Smooth muscle cell (in vitro differentiated cells): ENCODE measurements around the gene CALHM5. TPM values are rescaled to one million over a fixed set of nuclear protein-coding genes. Genes with fewer than 3 reads are reported as not detected.

Source experiments
- DNase-seq: peaks from one replicate; lab custom pipeline; 2025; ENCODE audit not compliant: unreplicated experiment; lab: John Stamatoyannopoulos, UW
- H2AFZ ChIP-seq: fragments of 200-600 bp; sonication (generic); 2 replicates; pipeline ENCODE4 v1.6.0; 2016; ENCODE audit warnings: antibody characterized with exemption, low read depth, mild to moderate bottlenecking
- H3F3A ChIP-seq: fragments of 200-600 bp; sonication (generic); 2 replicates; pipeline ENCODE4 v1.6.0; 2017; ENCODE audit warnings: antibody characterized with exemption, low read depth
- H3K27ac ChIP-seq: fragments of 200-600 bp; sonication (generic); 2 replicates; pipeline ENCODE4 v1.5.1; 2016; ENCODE audit warnings: low read depth, mild to moderate bottlenecking
- H3K27me3 ChIP-seq: fragments of 200-600 bp; sonication (generic); 2 replicates; pipeline ENCODE4 v1.6.1; 2016; ENCODE audit warnings: low read depth, mild to moderate bottlenecking
- H3K36me3 ChIP-seq: fragments of 200-600 bp; sonication (generic); 2 replicates; pipeline ENCODE4 v1.5.1; 2016; ENCODE audit warnings: low read depth
- H3K4me1 ChIP-seq: fragments of 200-600 bp; sonication (generic); 2 replicates; pipeline ENCODE4 v1.5.1; 2016; ENCODE audit warnings: low read depth
- H3K4me2 ChIP-seq: fragments of 200-600 bp; sonication (generic); 2 replicates; pipeline ENCODE4 v1.6.0; 2016; ENCODE audit warnings: mild to moderate bottlenecking
- H3K4me3 ChIP-seq: fragments of 200-600 bp; sonication (generic); 2 replicates; pipeline ENCODE4 v1.5.1; 2016; ENCODE audit warnings: mild to moderate bottlenecking
- H3K79me2 ChIP-seq: fragments of 200-600 bp; sonication (generic); 2 replicates; pipeline ENCODE4 v1.6.0; 2016; ENCODE audit warnings: low read depth, mild to moderate bottlenecking
- H3K9ac ChIP-seq: fragments of 200-600 bp; sonication (generic); 2 replicates; pipeline ENCODE4 v1.6.0; 2016; ENCODE audit warnings: low read depth
- H3K9me3 ChIP-seq: fragments of 200-600 bp; sonication (generic); replicated peaks from 2 replicates; pipeline ENCODE4 v1.5.1; 2016; ENCODE audit warnings: low read depth
- H4K20me1 ChIP-seq: fragments of 200-600 bp; sonication (generic); 2 replicates; pipeline ENCODE4 v1.6.0; 2016; ENCODE audit warnings: low read depth
- CTCF ChIP-seq: fragments of 200-600 bp; sonication (generic); IDR thresholded peaks from 2 replicates; pipeline ENCODE4 v1.5.1; 2017; ENCODE audit warnings: borderline replicate concordance, mild to moderate bottlenecking, antibody characterized with exemption; ENCODE audit not compliant: insufficient read depth, poor library complexity, severe bottlenecking
- WGBS: methylation state at CpG from one replicate; pipeline ENCODE4 v1.1.7; 2016; ENCODE audit warnings: low lambda C conversion rate; 5-methylcytosine and 5-hydroxymethylcytosine counted together
- polyA plus RNA-seq: library from polyadenylated mRNA; unstranded; fragments of >200 nt; fragmentation: Nextera tagmentation; extraction: Ambion mirVana; gene quantifications from 2 replicates; pipeline ENCODE4 v1.2.1, GENCODE V29; 2016
- total RNA-seq: library from RNA; depleted of rRNA; stranded (reverse); fragments of >200 nt; gene quantifications from 2 replicates; pipeline ENCODE4 v1.2.3, GENCODE V29; 2014

CALHM5 gene
- total and polyA plus RNA-seq, 2 experiments from 2014 or later = 1.9 to 3.9 TPM

- Histone ChIP-seq H3K79me2 (no peaks in the 10 kb centered on the region), H3K4me1 (no peaks in the 10 kb centered on the region), H3F3A (no peaks in the 10 kb centered on the region), H2AFZ (no peak overlapping the region), H3K4me2 (no peak overlapping the region), H3K9ac (no peak overlapping the region), H3K4me3 (no peak overlapping the region), H3K27ac (no peak overlapping the region), H4K20me1 (no peaks in the 10 kb centered on the region), H3K36me3 (no peaks in the 10 kb centered on the region), H3K27me3 (no peaks in the 10 kb centered on the region), H3K9me3 (no peaks in the 10 kb centered on the region)
- no peak for TF ChIP-seq CTCF
- no peak for DNase-seq
- WGBS = 97% methylated on average over 1 of the region's 1 CpG
Measured at GRCh38 chr6:116471531-116471930, 39.9 kb upstream of the CALHM5 start.

DNA sequence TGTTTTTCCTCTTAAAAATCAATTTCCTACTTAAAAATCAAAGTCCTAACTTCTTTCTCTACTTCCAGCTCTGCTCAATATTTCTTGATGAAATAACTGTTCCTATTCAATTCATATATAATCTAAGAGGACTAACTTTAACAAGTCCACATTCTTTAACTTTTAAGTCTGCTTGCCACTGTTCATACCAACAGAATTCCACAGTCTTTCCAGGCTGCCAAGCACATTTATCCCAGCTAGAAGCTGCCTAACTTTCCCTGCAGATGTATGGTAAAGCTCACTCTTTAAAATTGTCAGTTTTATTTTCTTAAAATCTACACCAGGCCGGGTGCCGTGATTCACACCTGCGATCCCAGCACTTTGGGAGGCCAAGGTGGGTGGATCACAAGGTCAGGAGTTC, 38.7 kb upstream of the CALHM5 start:
- Histone ChIP-seq H2AFZ (peak overlapping the region; percentile 29), H3K36me3 (no peaks in the 10 kb centered on the region), H4K20me1 (no peaks in the 10 kb centered on the region), H3K27me3 (no peaks in the 10 kb centered on the region), H3K79me2 (no peaks in the 10 kb centered on the region), H3K4me1 (no peaks in the 10 kb centered on the region), H3K4me3 (no peak overlapping the region), H3K9me3 (no peaks in the 10 kb centered on the region), H3K9ac (no peak overlapping the region), H3K27ac (no peak overlapping the region), H3K4me2 (no peak overlapping the region), H3F3A (no peaks in the 10 kb centered on the region)
- no peak for DNase-seq
- 63% methylated on average over 3 of the region's 3 CpGs for WGBS
- TF ChIP-seq CTCF = no peak

DNA sequence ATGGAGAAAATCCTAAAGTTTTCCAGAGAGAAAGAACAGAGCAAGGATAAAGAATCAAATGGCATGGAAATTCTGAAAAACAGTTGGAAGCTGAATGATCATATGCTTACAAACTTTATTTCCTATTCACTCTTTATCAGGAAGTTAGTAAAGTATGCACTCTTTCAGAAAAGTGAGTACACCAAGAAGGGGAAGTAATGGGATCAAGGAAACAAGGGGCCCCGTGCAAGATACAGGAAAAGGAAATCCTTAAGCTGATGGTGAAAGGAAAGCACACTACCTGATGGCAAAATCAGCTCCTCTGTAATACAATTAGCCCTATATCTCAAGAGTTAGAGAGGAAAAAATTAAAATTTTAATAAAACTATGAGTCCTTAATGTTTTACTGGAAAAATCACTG, 36.3 kb upstream of the CALHM5 start:
- H4K20me1 ChIP-seq = no peaks in the 10 kb centered on the region
- no peak for TF ChIP-seq CTCF
- no peak overlapping the region for H3K4me2 ChIP-seq
- H3K79me2 ChIP-seq = no peaks in the 10 kb centered on the region
- 71% methylated on average over 1 of the region's 1 CpG for WGBS
- H3K4me3 ChIP-seq = no peak overlapping the region
- H3K9me3 ChIP-seq = no peaks in the 10 kb centered on the region
- H3K27ac ChIP-seq = no peak overlapping the region
- H2AFZ ChIP-seq = peak overlapping the region; percentile 46
- DNase-seq = no peak
- H3K36me3 ChIP-seq = no peaks in the 10 kb centered on the region
- no peaks in the 10 kb centered on the region for H3F3A ChIP-seq
- H3K27me3 ChIP-seq = no peaks in the 10 kb centered on the region
- no peak overlapping the region for H3K9ac ChIP-seq
- no peaks in the 10 kb centered on the region for H3K4me1 ChIP-seq

GRCh38 chr6:116476002-116476678, 35.3 kb upstream of the CALHM5 start:
- TF ChIP-seq CTCF = no peak
- H3K36me3 ChIP-seq = no peaks in the 10 kb centered on the region
- H3K4me1 ChIP-seq = no peaks in the 10 kb centered on the region
- H3K9ac ChIP-seq = no peak overlapping the region
- no peaks in the 10 kb centered on the region for H3F3A ChIP-seq
- WGBS = 93% methylated on average over 5 of the region's 5 CpGs
- H3K27ac ChIP-seq = no peak overlapping the region
- no peak overlapping the region for H3K4me2 ChIP-seq
- H3K9me3 ChIP-seq = no peaks in the 10 kb centered on the region
- H3K4me3 ChIP-seq = no peak overlapping the region
- no peaks in the 10 kb centered on the region for H4K20me1 ChIP-seq
- H3K27me3 ChIP-seq = no peaks in the 10 kb centered on the region
- no peak overlapping the region for H2AFZ ChIP-seq
- no peaks in the 10 kb centered on the region for H3K79me2 ChIP-seq
- DNase-seq = no peak
